ENCODE results near the gene STK11.
"Not testable (repeated sequence)": the region's sequence is repeated elsewhere in the genome, so short reads cannot be mapped to it uniquely, and the experiment has no call there.

STK11 gene

GRCh38 chr19:1241417-1242095 is 36.0 kb downstream of the STK11 start, which contains the start of gene ATP5F1D:
Gene ATP5F1D (plus strand): TSS chr19:1241751. CDS start chr19:1241851, 100 bp downstream.
- DNase-seq (ENCODE audit: low read depth) = peak; percentile 92
- TF ChIP-seq MAX (IDR thresholded peaks at IDR 0.05; ENCODE audit: low read depth, low read length) = peak; percentile 11; the same call in 1 of the 2 replicates
- peak; percentile 45 for TF ChIP-seq POLR2A (IDR thresholded peaks at IDR 0.05; ENCODE audit: extremely low read depth, insufficient read length)
- 0 out of 2 replicates have a peak, but pooled peaks have one; percentile 32 for TF ChIP-seq MYC (IDR thresholded peaks at IDR 0.05; ENCODE audit: low read depth, low read length)
- TF ChIP-seq CTCF (IDR thresholded peaks at IDR 0.05; ENCODE audit: low read depth, low read length) = no peak
- H3K4me3 ChIP-seq (ENCODE audit: low read depth, low read length) = peak within 1 kb of the TSS; percentile 62

- H3K4me3 ChIP-seq (ENCODE audit: low read depth, low read length) = no peak overlapping the region
- peak; percentile 81 for DNase-seq (ENCODE audit: low read depth)
- TF ChIP-seq MAX (IDR thresholded peaks at IDR 0.05; ENCODE audit: low read depth, low read length) (peak; percentile 29; the same call in 1 of the 2 replicates), POLR2A (IDR thresholded peaks at IDR 0.05; ENCODE audit: extremely low read depth, insufficient read length) (no peak), MYC (IDR thresholded peaks at IDR 0.05; ENCODE audit: low read depth, low read length) (no peak), CTCF (IDR thresholded peaks at IDR 0.05; ENCODE audit: low read depth, low read length) (peak; percentile 69)
Observed at GRCh38 chr19:1243768-1244692, 38.5 kb downstream of the STK11 start.

- DNase-seq (ENCODE audit: low read depth) = no peak
- TF ChIP-seq CTCF (IDR thresholded peaks at IDR 0.05; ENCODE audit: low read depth, low read length) = no peak
- no peak for TF ChIP-seq POLR2A (IDR thresholded peaks at IDR 0.05; ENCODE audit: extremely low read depth, insufficient read length)
- TF ChIP-seq MYC (IDR thresholded peaks at IDR 0.05; ENCODE audit: low read depth, low read length) = no peak
- no peak for TF ChIP-seq MAX (IDR thresholded peaks at IDR 0.05; ENCODE audit: low read depth, low read length)
- H3K4me3 ChIP-seq (ENCODE audit: low read depth, low read length) = no peak overlapping the region
Observed at GRCh38 chr19:1244693-1245451, 39.3 kb downstream of the STK11 start.

GRCh38 chr19:1245494-1246264 is 40.1 kb downstream of the STK11 start:
- no peak for DNase-seq (ENCODE audit: low read depth)
- no peak for TF ChIP-seq MYC (IDR thresholded peaks at IDR 0.05; ENCODE audit: low read depth, low read length)
- no peak for TF ChIP-seq MAX (IDR thresholded peaks at IDR 0.05; ENCODE audit: low read depth, low read length)
- TF ChIP-seq CTCF (IDR thresholded peaks at IDR 0.05; ENCODE audit: low read depth, low read length) = no peak
- no peak for TF ChIP-seq POLR2A (IDR thresholded peaks at IDR 0.05; ENCODE audit: extremely low read depth, insufficient read length)
- no peak overlapping the region for H3K4me3 ChIP-seq (ENCODE audit: low read depth, low read length)

- H3K4me3 ChIP-seq (ENCODE audit: low read depth, low read length) = not testable (repeated sequence)
Observed at GRCh38 chr19:1246265-1247087, 40.9 kb downstream of the STK11 start.

More at GRCh38 chr19:1246265-1247087, 40.9 kb downstream of the STK11 start:
- DNase-seq (ENCODE audit: low read depth) = not testable (repeated sequence)

All from NB4 (cell line).